GM21619 (cell line): ENCODE measurements around the gene MZF1.

ENCODE experiments used
- ATAC-seq: cut with Tn5 transposase; IDR thresholded peaks from one replicate; pipeline ENCODE4 v1.9.1; 2021; ENCODE audit not compliant: unreplicated experiment

The MZF1 gene

GRCh38 chr19:58556622-58557220 lies 16.4 kb downstream of the MZF1 start:
- no peak for ATAC-seq

DNA sequence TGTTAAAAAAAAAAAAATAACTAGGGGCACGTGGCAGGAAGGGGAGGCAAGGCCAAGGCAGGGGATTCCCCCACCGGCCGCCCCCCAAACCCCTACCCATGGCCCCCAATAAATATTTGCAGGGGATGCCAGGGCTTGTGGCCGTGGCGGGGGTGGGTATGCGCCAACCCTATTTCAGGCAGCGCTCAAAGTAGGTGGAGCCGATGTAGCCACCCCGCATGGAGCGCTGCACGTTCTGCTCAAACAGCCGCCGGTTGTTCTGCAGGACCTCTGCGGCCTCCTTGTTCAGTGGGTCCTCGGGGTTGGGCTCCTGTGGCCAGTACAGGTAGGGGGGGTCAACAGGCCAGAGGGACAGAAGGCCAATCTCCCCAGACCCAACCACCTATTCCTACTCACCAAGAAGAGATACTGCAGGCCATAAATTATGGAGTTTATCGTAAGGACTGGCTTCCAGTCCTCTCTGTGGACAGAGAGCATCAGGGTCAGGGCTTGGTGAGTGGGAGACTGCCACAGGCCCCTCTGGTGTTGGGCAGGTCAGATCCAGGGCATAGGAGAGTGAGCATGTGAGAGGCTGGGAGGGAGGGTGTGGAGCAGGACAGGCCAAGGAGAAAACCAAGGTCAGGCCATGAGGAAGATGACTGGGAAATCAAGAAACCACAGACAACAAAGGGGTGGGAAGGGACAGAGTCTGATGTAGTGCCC lies 17.1 kb downstream of the MZF1 start:
- ATAC-seq = no peak

DNA sequence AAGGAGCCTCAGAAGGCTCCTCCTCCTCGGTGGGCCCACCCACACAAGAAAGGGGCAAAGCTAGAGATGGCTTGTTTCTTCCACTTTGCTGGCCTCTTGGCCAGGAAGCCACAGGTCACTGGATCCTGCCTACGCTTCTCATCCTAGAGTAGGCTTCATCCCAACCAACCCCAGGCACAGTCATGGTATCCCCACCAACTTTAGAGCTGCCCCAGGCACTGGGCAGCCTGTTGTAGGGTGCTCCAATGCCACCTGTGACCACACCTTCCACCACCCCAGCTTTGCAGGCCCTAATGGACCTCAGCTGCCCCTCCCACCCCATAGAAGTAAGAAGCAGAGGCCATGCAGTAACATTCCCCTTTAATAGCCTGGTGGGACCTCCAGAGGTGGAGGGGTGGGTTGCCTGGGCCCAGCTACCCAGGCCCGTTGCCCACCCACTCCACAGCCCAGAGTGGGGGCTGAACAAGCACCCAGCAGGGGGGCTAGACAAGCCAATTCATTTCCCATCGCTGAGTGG lies 17.7 kb downstream of the MZF1 start:
- ATAC-seq = no peak

DNA sequence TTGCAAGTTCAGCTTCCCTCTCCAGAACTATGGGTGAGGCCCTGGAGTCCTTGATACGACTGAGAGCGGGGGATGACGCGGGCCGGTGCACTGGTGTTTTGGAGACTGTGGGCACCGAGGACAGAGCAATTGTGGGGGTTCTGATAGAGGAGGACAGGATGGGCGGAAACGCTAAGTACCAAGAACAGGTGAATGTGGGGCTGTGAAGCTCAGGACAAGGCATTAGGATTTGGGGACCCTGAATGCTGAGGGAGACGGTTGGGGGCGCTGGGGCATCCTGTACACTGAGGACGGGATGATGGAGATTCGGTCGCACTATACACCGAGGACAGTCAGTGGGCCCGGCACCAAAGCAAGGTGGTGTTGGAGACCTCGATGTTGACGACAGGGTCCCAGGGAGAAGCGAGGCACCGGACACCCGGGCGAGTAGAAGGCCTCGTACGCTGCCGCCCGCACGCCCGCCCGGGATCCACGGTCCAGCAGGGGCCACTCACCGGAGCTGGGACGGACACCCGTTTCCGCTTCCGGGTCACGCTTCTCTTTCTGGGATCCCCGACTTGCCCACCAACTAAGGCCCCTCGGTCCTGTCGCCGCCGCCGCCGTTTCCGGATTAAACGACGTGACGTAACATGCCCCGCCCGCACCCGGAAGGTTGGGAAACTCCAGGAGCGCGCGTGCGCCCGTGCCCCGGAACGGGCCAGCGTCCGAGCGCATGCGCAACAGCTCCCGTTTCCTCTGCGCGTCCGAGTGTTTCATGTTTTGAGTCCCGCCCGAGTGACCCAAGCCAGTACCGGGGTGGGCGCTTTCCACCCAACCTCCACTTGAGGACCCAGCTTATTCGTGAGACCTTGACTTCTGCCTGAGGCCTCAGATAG lies 18.4 kb downstream of the MZF1 start, which contains the start of gene CHMP2A:
CHMP2A (minus strand) TSS at position 612 of the 875 bp plus-strand sequence. CDS start 893 bp downstream, outside the sequence.
- peak; percentile 26 for ATAC-seq

GRCh38 chr19:58553799-58554493 lies 19.2 kb downstream of the MZF1 start:
- ATAC-seq = no peak

DNA sequence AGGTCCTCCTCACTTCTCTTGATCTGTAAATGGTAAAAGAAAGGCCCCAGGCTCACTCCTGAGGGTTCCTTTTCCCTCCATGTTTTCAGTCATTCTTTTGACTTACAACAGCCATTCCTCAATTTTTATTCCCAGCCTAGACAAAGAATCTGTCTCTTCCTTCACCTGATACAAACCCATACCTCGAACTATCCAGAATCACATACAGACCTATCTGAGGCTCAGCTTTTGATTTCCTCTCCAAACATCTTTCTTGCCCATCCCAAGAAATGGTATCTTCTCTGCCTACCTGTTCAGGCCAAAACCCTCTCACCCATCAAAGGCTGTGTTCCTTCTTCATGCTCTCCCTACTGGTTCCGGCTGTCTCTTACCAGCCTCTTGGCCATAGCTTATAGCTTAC lies 20.5 kb downstream of the MZF1 start:
- ATAC-seq = no peak

DNA sequence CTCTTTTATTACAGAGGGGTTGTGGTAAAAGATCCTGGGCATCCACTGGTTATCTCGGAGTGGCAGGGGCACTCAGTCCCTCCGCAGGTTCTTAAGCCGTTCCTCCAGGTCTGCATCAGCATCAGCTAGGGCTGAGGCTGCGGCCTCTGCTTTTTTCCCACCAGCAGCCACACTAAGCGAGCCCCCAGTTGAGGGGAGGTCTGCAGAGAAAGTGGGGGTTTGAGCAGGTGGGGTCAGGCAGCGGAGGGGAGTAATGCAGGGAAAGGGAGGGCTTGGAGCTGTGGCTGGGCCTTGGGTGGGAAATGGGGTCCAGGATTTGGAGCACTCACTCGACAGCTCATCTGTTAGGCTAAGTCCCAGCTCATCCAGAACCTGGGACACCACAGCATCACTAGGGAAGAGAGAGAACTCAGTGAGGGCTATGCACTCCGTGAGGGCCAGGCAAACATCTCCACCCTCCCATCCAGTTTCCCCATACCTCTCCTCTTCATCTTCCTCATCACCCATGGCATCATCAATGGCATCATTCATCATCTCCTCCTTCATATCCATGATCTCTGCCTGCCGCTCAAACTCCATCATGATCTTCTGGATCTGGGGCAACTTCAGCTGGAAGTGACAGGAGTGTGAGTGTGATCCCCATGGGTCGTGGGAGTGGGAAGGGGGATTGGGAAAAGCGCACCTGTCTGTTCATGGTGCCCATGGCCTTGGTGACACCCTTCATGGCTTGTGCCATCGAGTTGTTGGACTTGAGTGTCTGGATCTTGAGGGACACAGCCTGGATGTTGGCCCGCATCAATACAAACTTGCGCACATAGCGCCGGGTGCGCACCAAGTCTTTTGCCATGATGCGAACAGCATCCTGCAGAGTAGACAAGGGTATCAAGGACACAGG lies 21.3 kb downstream of the MZF1 start:
- no peak for ATAC-seq

- no peak for ATAC-seq
Observed at GRCh38 chr19:58551123-58551497, 22.0 kb downstream of the MZF1 start.

GRCh38 chr19:58550362-58551122 lies 22.6 kb downstream of the MZF1 start:
- no peak for ATAC-seq

GRCh38 chr19:58549664-58550361 lies 23.3 kb downstream of the MZF1 start:
- no peak for ATAC-seq

DNA sequence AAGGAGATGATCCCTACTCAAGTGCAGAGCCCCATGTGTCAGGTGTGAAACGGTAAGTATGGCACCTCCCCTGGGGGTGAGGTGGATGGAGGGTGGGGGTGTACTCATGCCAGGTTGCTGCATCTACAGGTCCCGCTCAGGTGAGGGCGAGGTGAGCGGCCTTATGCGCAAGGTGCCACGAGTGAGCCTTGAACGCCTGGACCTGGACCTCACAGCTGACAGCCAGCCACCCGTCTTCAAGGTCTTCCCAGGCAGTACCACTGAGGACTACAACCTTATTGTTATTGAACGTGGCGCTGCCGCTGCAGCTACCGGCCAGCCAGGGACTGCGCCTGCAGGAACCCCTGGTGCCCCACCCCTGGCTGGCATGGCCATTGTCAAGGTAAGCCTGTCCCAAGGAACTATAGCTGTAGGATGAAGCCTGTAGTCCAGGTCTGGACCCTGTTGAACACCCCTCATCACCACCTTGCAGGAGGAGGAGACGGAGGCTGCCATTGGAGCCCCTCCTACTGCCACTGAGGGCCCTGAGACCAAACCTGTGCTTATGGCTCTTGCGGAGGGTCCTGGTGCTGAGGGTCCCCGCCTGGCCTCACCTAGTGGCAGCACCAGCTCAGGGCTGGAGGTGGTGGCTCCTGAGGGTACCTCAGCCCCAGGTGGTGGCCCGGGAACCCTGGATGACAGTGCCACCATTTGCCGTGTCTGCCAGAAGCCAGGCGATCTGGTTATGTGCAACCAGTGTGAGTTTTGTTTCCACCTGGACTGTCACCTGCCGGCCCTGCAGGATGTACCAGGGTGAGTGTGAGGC lies 24.1 kb downstream of the MZF1 start:
- no peak for ATAC-seq

GRCh38 chr19:58547323-58548312 lies 25.5 kb downstream of the MZF1 start:
- ATAC-seq = no peak

- no peak for ATAC-seq
Observed at GRCh38 chr19:58546019-58546530, 27.1 kb downstream of the MZF1 start.

- ATAC-seq = no peak
Observed at GRCh38 chr19:58545286-58546018, 27.7 kb downstream of the MZF1 start.

GRCh38 chr19:58544591-58545285 lies 28.4 kb downstream of the MZF1 start:
- ATAC-seq = peak; percentile 34
